K562 (cell line): ENCODE data around the gene HAUS5. TPM values are rescaled to one million over a fixed set of nuclear protein-coding genes. Genes with fewer than 3 reads are reported as not detected.

Source experiments
- AFF4 ChIP-seq: sonication (generic); formaldehyde crosslinking; IDR thresholded peaks from 2 replicates; pipeline ENCODE4 v1.8.0; 2023; ENCODE audit warnings: mild to moderate bottlenecking, missing genetic modification reagents
- CBX5 ChIP-seq: IDR thresholded peaks from 2 replicates; pipeline ENCODE4 v1.6.1; 2014; ENCODE audit warnings: low read depth, borderline replicate concordance
- EHMT2 ChIP-seq: fragments of 450-650 bp; IDR thresholded peaks from 2 replicates; pipeline ENCODE4 v1.6.1; 2018; ENCODE audit warnings: antibody characterized with exemption
- ELF4 ChIP-seq: fragments of 450-650 bp; formaldehyde crosslinking; IDR thresholded peaks from 2 replicates; pipeline ENCODE4 v1.4.0; 2022; ENCODE audit warnings: missing genetic modification characterization
- KDM2B ChIP-seq: fragments of 250-450 bp; sonication (Bioruptor Pico); IDR thresholded peaks from 2 replicates; pipeline ENCODE4 v1.8.0; 2021; ENCODE audit warnings: mild to moderate bottlenecking, moderate library complexity
- NR4A1 ChIP-seq, 2 experiments: fragments of 250-450 bp in 1 of 2; fragments of 450-650 bp in 1 of 2; sonication (Bioruptor Pico) in 1 of 2; IDR thresholded peaks; 2 replicates each; pipeline versions ENCODE4 v1.4.0 to v1.6.1; 2016 to 2020; ENCODE audit warnings: mild to moderate bottlenecking in 2 of 2, missing compliant biosample characterization in 1 of 2, missing genetic modification characterization in 1 of 2, moderate library complexity in 1 of 2
- SRF ChIP-seq, 2 experiments: fragments of 250-450, 450-650 bp in 1 of 2; sonication (Bioruptor Pico) in 1 of 2; sonication (generic) in 1 of 2; formaldehyde crosslinking; IDR thresholded peaks; 2 replicates each; pipeline versions ENCODE4 v1.5.0 to v1.5.1; 2020 to 2022; ENCODE audit warnings: mild to moderate bottlenecking in 1 of 2, missing genetic modification reagents in 1 of 2
- TRIM28 ChIP-seq: fragments of 450-650 bp; IDR thresholded peaks from 2 replicates; pipeline ENCODE4 v1.6.1; 2017
- ZNF24 ChIP-seq: fragments of 450-650 bp; IDR thresholded peaks from 2 replicates; pipeline ENCODE4 v1.6.1; 2016
- ZNF644 ChIP-seq: fragments of 200-800 bp; sonication (Bioruptor generic); IDR thresholded peaks from 2 replicates; pipeline ENCODE4 v1.6.1; 2016; ENCODE audit warnings: low read depth, missing genetic modification characterization, missing compliant biosample characterization
- polyA plus RNA-seq, 8 experiments: library from polyadenylated mRNA; depleted of rRNA in 4 of 8; stranded (reverse) in 5 of 8; unstranded in 3 of 8; fragments of >200 nt; fragmentation: Nextera tagmentation in 2 of 8; fragmentation: Illumina TruSeq in 1 of 8; extraction: Ambion mirVana in 2 of 8; extraction: Trizol in 1 of 8; gene quantifications; 2 replicates each; pipeline versions ENCODE4 v1.2.1 to v1.2.3, GENCODE V29; 2011 to 2014; ENCODE audit warnings: inconsistent platforms in 1 of 8, missing spikeins in 1 of 8
- total RNA-seq, 7 experiments: library from RNA; depleted of rRNA in 6 of 7; stranded (reverse); fragments of >200 nt in 6 of 7; fragmentation: Illumina TruSeq in 2 of 7; extraction: Trizol in 2 of 7; gene quantifications; 2 replicates each; pipeline versions ENCODE4 v1.2.1 to v1.2.3, GENCODE V29; 2011 to 2021; ENCODE audit warnings: low replicate concordance in 1 of 7
- TF ChIP-seq, protein P1 (sequence below), 3 experiments: fragments of 200-800 bp in 1 of 3; fragments of 250-450 bp in 1 of 3; fragments of 450-650 bp in 1 of 3; sonication (Bioruptor Pico) in 1 of 3; sonication (Bioruptor generic) in 1 of 3; formaldehyde crosslinking in 1 of 3; IDR thresholded peaks; 2 replicates each; pipeline versions ENCODE4 v1.6.1 to v1.8.0; 2016 to 2022; ENCODE audit warnings: mild to moderate bottlenecking in 2 of 3, missing genetic modification characterization in 2 of 3, missing compliant biosample characterization in 1 of 3, moderate library complexity in 1 of 3
- TF ChIP-seq, protein P2 (sequence below): sonication (generic); formaldehyde crosslinking; IDR thresholded peaks from 2 replicates; pipeline ENCODE4 v1.9.0; 2022; ENCODE audit warnings: mild to moderate bottlenecking, missing genetic modification reagents
- TF ChIP-seq, protein P3 (sequence below), 2 experiments: fragments of 250-450 bp in 1 of 2; fragments of 450-650 bp in 1 of 2; sonication (Bioruptor Pico) in 1 of 2; IDR thresholded peaks; 2 replicates each; pipeline versions ENCODE4 v1.6.1 to v1.8.0; 2016 to 2021; ENCODE audit warnings: mild to moderate bottlenecking in 2 of 2, moderate library complexity in 2 of 2, missing compliant biosample characterization in 1 of 2, missing genetic modification characterization in 1 of 2
- TF ChIP-seq, protein P4 (sequence below): fragments of 450-650 bp; formaldehyde crosslinking; IDR thresholded peaks from 2 replicates; pipeline ENCODE4 v1.4.0; 2022; ENCODE audit warnings: mild to moderate bottlenecking, moderate library complexity
- TF ChIP-seq, protein P5 (sequence below): sonication (generic); formaldehyde crosslinking; IDR thresholded peaks from 2 replicates; pipeline ENCODE4 v1.8.1; 2022; ENCODE audit warnings: missing genetic modification reagents

Gene HAUS5
- total and polyA plus RNA-seq, 9 of the 15 experiments (the other 6 are each of a cell fraction or from before 2014, with no cell fraction given), result 3.5 to 41.3 (median 14.2) TPM

DNA sequence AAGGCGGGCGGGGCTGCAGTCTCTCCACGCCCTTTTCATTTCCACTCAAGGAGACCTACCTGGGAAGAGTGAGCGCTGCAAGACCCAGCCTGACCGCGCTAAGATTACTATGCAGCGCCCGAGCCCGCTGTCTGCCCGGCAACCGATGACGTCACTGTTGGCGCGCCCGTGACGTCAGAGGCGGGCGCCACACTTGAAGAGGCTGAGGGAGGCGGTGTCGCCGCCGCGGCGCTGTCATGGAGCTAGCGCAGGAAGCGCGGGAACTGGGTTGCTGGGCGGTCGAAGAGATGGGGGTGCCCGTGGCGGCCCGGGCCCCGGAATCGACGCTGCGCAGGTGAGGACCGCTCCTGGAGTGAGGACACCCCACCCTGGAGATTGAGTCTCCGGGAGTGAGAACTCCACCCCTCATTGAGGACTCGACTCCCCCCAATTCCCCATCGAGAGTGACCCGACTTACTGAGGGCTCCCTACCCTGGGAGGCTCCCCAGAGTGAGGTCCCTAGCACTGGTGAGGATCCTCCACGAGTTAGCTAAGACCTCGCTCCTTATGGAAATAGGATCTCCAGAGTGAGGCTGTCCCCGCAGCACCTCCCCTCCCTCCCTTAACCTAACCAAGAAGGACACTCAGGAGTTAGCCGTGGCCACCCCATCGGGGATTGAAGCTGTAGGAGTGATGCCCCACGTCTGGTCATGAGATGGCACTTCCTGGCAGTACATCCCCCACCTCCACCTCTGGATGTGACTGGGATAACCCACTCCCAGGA lies at the start of gene HAUS5 (continued):
- no peak for TF ChIP-seq CBX5
- no peak for TF ChIP-seq AFF4
- peak; percentile 14 to 57; a peak in 1 of 4 replicates for TF ChIP-seq SRF (CRISPR knock-in tag; IDR thresholded peaks at IDR 0.05)
- TF ChIP-seq TRIM28, result no peak
- TF ChIP-seq, protein P1, sequence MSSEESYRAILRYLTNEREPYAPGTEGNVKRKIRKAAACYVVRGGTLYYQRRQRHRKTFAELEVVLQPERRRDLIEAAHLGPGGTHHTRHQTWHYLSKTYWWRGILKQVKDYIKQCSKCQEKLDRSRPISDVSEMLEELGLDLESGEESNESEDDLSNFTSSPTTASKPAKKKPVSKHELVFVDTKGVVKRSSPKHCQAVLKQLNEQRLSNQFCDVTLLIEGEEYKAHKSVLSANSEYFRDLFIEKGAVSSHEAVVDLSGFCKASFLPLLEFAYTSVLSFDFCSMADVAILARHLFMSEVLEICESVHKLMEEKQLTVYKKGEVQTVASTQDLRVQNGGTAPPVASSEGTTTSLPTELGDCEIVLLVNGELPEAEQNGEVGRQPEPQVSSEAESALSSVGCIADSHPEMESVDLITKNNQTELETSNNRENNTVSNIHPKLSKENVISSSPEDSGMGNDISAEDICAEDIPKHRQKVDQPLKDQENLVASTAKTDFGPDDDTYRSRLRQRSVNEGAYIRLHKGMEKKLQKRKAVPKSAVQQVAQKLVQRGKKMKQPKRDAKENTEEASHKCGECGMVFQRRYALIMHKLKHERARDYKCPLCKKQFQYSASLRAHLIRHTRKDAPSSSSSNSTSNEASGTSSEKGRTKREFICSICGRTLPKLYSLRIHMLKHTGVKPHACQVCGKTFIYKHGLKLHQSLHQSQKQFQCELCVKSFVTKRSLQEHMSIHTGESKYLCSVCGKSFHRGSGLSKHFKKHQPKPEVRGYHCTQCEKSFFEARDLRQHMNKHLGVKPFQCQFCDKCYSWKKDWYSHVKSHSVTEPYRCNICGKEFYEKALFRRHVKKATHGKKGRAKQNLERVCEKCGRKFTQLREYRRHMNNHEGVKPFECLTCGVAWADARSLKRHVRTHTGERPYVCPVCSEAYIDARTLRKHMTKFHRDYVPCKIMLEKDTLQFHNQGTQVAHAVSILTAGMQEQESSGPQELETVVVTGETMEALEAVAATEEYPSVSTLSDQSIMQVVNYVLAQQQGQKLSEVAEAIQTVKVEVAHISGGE (CRISPR knock-in tag; IDR thresholded peaks at IDR 0.05), result 0 out of 6 replicates have a peak, but pooled peaks of 1 of the 3 experiments have one; percentile 44
- TF ChIP-seq ELF4 (CRISPR knock-in tag), result no peak
- TF ChIP-seq ZNF24, result no peak
- TF ChIP-seq, protein P2, sequence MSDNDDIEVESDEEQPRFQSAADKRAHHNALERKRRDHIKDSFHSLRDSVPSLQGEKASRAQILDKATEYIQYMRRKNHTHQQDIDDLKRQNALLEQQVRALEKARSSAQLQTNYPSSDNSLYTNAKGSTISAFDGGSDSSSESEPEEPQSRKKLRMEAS (CRISPR knock-in tag), result peak; percentile 82
- TF ChIP-seq, protein P3, sequence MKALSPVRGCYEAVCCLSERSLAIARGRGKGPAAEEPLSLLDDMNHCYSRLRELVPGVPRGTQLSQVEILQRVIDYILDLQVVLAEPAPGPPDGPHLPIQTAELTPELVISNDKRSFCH (CRISPR knock-in tag; IDR thresholded peaks at IDR 0.05), result no peak
- TF ChIP-seq, protein P3 (tag; IDR thresholded peaks at IDR 0.05), result peak; percentile 56
- TF ChIP-seq EHMT2, result no peak
- peak; percentile 95; the same call in 1 of the 2 replicates for TF ChIP-seq NR4A1 (CRISPR knock-in tag; IDR thresholded peaks at IDR 0.05)
- no peak for TF ChIP-seq NR4A1 (tag; IDR thresholded peaks at IDR 0.05)
- TF ChIP-seq KDM2B (CRISPR knock-in tag), result peak; percentile 88
- no peak for TF ChIP-seq ZNF644 (tag)
- TF ChIP-seq, protein P4, sequence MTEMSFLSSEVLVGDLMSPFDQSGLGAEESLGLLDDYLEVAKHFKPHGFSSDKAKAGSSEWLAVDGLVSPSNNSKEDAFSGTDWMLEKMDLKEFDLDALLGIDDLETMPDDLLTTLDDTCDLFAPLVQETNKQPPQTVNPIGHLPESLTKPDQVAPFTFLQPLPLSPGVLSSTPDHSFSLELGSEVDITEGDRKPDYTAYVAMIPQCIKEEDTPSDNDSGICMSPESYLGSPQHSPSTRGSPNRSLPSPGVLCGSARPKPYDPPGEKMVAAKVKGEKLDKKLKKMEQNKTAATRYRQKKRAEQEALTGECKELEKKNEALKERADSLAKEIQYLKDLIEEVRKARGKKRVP (CRISPR knock-in tag), result no peak
- TF ChIP-seq, protein P5, sequence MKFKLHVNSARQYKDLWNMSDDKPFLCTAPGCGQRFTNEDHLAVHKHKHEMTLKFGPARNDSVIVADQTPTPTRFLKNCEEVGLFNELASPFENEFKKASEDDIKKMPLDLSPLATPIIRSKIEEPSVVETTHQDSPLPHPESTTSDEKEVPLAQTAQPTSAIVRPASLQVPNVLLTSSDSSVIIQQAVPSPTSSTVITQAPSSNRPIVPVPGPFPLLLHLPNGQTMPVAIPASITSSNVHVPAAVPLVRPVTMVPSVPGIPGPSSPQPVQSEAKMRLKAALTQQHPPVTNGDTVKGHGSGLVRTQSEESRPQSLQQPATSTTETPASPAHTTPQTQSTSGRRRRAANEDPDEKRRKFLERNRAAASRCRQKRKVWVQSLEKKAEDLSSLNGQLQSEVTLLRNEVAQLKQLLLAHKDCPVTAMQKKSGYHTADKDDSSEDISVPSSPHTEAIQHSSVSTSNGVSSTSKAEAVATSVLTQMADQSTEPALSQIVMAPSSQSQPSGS, result peak; percentile 91; the same call in 1 of the 2 replicates
